Colon (tissue), 2 donors: ENCODE data around the gene PSMC4.
"Not testable (repeated sequence)": the region's sequence is repeated elsewhere in the genome, so short reads cannot be mapped to it uniquely, and the experiment has no call there.

ENCODE experiments used
- FAIRE-seq: peaks from 2 replicates; lab custom pipeline; 2012; peaks lifted over from hg19 to GRCh38; lab: Jason Lieb, UNC
- donor health status: control.
- donor health status: control.

Gene PSMC4

DNA sequence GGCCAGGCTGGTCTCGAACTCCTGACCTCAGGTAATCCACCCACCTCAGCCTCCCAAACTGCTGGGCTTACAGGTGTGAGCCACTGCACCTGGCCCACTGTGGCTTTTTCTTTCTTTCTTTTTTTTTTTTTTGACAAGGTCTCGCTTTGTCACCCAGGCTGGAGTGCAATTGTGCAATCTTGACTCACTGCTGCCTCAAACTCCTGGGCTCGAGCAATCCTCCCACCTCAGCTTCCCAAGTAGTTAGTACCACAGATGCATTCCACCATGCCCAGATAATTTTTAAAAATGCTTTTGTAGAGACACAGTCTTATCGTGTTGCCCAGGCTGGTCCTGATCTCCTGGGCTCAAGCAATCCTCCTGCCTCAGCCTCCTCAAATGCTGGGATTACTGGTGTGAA, 24.4 kb upstream of the PSMC4 start:
- FAIRE-seq = no peak

DNA sequence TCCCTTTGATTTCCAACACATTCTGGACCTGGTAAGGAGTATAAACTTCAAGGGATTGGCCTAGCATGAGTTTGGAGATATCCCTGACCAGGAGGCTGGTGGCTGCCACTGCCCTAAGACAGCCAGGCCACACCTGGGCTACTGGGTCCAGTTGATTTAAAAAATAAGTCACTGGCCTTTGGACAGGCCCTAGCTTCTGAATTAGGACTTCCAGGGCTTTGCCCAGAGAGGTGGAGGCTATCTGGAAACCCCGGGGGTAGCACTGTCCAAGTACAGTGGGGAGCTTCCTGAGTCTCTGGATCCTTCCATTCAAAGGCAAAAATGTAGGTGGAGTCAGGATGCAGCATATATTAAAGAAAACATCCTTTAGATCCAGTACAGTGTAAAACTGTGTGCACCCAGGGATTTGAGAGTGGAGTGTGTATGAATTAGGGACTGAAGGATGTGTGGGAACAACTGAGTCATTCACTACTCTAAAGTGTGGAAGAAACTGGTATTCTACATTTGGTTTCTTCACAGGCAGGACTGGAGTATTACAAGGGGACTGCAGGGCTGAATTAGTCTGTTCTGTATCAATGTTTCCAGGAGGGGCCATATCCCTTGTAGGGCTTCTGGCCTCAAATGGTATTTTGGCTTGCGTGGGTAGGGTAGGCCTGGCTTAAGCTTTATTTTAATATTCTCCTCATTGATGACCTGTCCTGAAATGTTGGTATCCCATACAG, 21.8 kb upstream of the PSMC4 start:
- no peak for FAIRE-seq

DNA sequence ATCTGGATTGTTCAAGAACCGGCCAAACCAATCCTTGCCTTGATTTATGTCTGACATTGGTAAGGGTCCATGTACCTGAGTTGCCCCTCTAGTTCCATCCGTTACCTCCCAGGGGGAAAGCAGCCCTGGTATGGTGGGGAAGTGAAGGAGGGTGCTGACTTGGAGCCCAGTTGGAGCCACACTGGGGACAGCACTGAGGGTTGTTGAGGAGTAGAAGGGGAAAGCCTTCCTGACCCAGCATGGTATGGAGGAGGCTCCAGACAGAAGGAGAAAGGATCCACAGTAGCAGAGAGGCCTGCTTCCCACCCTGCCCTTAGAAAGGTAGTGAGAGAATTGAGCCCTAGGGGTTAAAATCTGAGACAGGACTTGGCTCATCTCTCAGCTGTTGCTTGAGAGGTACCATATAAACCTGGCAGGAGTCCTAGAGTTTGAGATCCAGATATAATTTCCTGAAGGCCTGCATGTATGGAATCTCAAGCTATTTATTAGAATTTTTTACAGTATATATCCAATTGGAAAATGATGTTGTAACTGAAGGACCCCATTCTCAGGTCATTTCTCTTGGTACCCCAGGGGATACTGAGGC, 19.8 kb upstream of the PSMC4 start:
- FAIRE-seq = no peak

DNA sequence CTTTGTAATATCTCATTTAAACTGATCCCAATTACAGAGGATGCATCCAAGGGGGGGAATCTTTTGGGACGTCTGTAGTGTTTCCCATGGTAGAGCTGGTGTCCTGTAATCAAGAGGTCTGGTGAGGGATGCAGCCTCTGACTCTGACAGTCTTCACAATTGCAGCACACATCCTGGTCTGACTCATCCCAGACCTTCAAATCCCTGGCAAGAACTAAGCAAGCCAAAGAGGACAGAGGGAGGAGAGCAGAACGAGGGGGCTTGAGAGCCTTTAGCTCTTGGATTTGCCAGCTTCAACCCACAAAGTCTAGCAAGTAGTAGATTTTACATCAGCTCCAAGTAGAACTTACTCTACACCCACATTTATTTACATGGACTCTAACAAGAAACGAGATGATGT, 19.3 kb upstream of the PSMC4 start:
- no peak for FAIRE-seq

DNA sequence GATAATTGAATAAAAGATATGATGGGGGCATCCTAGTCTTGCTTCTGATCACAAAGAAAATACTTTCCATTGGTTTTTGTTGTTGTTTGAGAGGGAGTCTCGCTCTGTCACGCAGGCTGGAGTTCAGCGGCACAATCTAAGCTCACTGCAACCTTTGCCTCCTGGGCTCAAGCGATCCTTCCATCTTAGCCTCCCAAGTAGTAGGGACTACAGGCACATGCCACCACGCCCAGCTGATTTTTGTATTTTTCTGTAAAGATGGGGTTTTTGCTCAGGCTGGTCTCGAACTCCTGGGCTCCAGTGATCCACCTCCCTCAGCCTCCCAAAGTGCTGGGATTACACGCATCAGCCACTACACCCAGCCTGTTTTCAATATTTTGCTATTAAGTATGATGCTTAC, 17.1 kb upstream of the PSMC4 start:
- no peak for FAIRE-seq

DNA sequence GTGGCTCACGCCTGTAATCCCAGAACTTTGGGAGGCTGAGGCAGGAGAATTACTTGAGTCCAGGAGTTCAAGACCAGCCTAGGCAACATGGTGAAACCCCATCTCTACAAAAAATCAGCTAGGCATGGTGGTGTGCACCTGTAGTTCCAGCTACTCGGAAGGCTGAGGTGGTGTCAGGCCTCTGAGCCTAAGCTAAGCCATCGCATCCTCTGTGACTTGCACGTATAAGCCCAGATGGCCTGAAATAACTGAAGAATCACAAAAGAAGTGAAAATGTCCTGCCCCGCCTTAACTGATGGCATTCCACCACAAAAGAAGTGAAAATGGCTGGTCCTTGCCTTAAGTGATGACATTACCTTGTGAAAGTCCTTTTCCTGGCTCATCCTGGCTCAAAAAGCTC, 13.1 kb upstream of the PSMC4 start:
- FAIRE-seq = not testable (repeated sequence)

DNA sequence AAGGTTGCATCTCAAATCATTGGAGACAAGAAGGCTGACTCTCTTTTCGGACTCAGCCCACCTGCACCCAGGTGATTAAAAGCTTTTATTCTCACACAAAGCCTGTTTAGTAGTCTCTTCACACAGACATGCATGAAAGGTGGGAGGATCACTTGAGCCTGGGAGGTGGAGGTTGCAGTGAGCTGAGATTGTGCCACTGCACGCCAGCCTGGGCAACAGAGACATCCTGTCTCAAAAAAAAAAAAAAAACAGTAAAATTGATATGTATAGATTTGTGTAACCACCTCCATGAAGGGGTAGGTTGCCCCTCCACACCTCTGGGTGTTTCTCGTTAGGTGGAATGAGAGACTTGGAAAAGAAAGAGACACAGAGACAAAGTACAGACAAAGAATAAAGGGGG, 12.0 kb upstream of the PSMC4 start:
- not testable (repeated sequence) for FAIRE-seq

DNA sequence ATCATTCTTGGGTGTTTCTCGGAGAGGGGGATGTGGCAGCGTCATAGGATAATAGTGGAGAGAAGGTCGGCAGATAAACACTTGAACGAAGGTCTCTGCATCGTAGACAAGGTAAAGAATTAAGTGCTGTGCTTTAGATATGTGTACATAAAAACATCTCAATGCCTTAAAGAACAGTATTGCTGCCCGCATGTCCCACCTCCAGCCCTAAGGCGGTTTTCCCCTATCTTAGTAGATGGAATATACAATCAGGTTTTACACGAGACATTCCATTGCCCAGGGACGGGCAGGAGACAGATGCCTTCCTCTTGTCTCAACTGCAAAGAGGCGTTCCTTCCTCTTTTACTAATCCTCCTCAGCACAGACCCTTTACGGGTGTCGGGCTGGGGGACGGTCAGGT, 11.6 kb upstream of the PSMC4 start:
- FAIRE-seq = not testable (repeated sequence)

DNA sequence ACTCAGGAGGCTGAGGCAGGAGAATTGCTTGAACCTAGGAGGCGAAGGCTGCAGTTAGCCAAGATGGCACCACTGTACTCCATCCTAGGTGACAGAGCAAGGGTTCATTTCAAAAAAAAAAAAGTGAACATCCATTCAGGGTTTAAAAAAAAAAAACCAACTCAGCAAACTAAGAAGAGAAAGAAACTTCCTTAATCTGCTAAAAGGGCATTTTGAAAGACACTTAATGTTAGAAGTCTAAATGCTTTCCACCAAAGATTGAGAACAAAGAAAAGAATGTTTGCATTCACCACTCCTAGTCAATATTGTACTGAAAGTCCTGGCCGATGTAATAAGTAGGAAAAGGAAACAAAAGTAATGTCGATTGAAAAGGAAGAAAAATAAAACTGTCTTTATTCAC, 7.1 kb upstream of the PSMC4 start:
- peak; percentile 31 for FAIRE-seq

DNA sequence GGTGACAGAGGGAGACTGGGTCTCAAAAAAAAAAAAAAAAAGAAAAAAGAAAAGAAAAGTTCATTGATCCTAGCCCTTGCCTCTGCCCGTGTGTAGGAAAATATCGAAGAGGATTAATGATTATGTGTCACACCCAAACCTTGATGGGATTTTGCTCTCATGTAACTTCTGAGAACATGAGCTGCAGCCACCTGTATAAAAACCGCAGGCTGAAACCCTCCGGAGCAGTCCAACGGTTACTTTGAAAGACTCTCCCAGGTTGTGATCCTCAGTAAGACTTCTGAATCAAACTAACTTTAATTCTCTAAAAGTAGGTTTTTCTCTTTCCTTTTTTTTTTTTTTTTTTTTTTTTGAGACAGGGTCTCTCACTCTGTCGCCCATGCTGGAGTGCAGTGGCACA, 4.3 kb upstream of the PSMC4 start:
- FAIRE-seq = no peak

DNA sequence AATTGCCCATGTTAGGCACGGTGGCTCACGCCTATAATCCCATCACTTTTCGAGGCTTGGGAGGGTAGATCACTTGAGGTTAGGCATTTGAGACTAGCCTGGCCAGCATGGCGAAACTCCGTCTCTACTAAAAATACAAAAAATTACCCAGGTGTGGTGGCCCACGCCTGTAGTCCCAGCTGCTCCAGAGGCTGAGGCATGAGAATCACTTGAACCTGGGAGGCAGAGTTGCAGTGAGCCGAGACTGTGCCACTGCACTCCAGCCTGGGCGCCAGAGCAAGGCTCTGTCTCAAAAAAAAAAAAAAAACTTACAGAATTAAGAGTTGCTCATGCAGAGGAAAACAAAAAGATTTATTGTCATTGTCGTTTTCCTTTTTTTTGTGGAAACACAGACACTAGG, 3.4 kb upstream of the PSMC4 start:
- FAIRE-seq = no peak

DNA sequence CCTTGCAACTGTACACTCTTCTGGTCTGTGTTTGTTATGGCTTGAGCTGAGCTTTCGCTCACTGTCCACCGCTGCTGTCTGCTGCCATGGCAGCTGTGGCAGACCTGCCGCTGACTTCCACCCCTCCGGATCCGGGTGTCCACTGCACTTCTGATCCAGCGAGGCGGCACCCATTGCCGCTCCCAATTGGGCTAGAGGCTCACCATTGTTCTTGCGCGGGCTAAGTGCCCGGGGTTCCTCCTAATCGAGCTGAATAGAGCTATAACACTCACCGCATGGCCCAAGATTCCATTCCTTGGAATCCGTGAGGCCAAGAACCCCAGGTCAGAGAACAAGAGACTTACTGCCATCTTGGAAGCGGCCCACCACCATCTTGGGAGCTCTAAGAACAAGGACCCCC, 2.2 kb upstream of the PSMC4 start:
- no peak for FAIRE-seq

DNA sequence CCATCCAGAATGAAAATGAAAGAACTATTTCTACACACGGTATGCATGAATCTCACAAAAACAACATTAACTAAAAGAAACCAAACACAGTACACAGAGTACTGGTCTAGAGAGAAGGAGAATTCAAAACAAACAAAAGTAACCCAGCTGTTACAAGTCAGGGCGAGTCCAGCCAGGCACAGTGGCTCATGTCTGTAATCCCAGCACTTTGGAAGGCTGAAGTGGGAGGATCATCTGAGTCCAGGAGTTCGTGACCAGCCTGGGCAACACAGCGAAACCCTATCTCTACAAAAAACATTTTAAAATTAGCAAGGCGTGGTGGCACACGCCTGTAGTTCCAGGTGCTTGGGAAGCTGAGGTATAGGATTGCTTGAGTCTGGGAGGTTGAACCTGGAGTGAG, 1.7 kb upstream of the PSMC4 start:
- FAIRE-seq = no peak

DNA sequence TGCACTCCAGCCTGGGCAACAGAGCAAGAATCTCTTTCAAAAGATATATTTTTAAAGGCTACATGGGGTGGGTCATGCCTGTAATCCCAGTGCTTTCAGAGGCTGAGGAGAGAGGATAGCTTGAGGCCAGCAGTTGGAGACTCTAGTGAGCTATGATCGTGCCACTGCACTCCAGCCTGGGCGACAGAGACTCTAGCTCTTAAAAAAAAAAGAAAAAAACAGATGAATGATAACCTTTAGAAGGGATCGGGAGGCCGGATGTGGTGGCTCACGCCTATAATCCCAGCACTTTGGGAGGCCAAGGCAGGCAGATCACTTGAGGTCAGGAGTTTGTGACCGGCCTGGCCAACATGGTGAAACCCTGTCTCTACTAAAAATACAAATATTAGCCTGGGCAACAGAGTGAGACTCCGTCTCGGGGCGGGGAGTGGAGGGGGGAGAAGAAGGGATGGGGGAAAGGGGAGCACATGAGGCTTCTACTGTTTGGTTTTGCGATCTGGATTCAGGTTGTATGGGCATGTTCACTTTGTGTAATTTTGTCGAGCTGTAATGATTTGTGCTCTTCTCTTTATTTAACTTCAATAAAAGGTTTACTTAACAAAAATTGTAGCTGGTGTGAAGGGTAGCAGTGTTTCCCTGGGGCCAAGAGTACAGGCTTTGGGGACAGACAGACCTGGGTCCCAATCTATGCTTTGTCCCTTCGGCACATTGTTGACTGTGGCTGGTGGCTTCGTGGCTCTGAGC, 1.1 kb upstream of the PSMC4 start:
- no peak for FAIRE-seq

DNA sequence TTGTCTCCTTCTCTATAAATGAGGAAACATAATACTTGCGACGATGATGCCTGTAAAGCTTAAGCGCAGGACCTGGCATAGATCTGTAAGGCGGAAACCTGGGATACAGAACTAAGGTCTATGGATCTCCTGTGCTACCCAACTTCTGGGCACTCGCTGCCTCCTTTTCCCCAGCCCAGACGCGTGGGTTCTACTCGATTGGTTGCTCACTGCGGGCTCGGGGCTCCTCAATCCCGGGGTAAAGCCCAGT, 615 bp upstream of the PSMC4 start:
- no peak for FAIRE-seq

DNA sequence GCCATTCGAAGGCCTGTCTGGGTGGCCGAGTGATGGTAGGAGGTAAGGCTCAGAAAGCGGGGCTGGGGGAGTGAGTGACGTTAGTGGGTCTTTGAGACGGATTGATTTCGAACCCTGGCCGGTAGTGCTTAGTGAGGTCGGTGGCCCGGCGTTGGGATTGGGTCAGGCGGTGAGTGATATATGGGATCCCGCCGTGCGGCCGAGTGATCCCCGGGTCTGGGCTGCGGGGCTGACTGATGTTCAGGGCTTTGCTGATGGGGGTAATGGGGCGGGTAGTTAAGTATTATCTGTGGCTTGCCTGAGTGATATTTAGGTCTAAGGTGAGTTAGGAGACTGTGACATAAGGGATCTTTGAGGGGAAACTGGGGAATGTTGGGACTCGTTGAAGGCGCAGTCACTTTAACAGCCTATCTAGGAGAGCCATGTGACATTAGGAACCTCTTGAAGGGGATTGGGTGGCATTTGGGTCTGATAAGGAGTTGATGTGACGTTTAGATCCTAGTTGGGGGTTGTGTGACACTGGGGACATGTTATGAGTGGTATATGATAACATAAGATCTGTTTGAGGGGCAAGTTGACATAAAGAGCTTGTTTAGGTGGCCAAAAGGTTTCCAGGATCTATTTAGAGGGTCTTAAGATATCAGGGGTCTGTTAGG, 543 bp downstream of the PSMC4 start:
- no peak for FAIRE-seq

DNA sequence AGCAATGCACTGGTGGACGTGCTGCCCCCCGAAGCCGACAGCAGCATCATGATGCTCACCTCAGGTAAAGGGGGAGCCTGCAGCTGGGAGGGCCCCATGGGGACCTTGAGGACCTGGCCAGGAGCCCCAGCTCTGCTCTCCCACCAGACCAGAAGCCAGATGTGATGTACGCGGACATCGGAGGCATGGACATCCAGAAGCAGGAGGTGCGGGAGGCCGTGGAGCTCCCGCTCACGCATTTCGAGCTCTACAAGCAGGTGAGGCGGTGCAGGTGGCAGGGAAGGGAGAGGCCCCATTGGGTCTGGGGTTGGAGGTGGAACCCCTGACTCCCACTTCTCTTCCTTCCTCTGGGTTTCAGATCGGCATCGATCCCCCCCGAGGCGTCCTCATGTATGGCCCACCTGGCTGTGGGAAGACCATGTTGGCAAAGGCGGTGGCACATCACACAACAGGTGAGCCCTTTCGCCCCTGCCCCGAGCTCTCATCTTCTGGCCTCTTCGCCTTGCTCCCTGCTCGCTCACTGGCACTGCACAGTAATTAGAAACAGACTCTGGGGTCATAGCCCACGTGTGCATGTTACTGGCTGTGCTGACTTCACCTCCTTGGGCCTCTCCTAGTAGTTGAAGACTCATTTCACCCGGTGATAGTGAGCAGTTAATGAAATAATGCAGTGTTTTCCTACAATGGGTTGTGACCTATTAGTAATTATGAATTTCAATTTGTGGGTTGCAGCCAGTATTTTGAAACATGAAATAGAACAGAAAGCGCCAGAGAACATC, 3.6 kb downstream of the PSMC4 start:
- FAIRE-seq = no peak

DNA sequence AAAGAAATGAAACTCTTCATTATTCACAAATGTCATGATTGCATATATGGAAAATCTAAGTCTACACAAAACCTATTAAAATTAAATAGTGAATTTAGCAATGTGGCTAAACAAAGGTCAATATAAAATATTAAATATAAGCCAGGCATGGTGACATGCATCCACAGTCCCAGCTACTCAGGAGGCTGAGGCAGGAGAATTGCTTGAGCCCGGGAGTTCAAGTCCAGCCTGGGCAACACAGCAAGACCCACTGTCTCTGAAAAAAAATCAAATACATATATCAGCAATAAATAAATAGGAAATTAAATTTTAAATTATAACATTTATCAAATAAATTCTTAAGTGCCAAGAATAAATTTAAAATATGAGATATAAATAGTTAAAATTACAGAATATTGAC, 11.9 kb downstream of the PSMC4 start:
- no peak for FAIRE-seq

DNA sequence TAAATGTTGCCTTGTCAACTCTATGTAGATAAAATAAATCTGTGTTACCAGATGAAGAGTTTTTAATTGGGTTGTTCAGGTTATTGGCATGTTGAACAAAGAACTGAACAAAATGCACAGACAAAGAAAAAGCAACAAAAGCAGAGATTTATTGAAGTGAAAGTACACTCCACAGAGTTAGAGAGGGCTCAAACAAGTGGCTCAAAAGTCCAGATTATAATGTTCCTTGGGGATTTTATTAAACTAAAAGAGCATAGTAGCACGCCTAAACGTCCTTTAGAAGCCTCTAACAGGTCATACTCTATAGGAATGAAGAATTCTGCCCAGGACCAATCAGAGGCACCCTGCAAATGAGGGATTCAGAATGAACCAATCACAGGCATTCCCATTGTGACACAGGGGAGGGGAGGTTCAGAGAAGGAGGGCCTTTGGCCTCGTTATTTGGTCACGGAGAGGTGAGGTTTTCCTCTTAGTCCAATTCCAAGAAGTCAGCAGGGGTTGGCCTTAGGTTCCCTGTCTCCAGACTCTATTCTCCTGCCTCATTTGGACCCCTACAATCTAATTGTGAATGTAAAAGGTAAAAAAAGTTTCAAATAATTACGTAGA, 12.8 kb downstream of the PSMC4 start:
- no peak for FAIRE-seq

DNA sequence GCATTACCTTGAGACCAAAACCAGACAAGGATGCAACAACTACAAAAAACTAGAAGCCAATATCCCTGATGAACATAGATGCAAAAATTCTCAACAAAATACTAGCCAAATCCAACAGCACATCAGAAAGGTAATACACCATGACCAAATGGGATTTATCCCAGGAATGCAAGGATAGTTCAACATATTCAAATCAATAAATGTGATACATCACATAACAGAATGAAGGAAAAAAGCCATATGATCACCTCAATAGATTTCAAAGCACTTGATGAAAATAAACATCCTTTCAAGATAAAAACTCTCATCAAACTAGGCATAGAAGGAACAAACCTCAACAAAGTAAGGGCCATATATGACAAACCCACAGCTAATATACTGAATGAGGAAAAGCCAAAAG, 15.7 kb downstream of the PSMC4 start:
- no peak for FAIRE-seq

DNA sequence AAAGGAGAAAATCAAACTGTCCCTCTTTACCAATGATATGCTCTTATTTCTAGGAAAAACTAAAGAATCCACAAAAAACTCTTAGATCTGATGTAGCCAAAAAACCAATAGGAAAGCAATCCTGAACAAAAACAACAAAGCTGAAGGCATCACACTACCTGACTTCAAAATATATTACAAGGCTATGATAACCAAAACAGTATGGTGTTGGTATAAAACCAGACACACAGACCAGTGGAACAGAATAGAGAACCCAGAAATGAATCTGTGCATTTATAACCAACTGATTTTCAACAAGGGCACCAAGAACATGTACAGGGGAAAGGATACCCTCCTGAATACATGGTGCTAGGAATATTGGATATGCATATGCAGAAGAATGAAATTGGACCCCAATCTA, 16.2 kb downstream of the PSMC4 start:
- no peak for FAIRE-seq

DNA sequence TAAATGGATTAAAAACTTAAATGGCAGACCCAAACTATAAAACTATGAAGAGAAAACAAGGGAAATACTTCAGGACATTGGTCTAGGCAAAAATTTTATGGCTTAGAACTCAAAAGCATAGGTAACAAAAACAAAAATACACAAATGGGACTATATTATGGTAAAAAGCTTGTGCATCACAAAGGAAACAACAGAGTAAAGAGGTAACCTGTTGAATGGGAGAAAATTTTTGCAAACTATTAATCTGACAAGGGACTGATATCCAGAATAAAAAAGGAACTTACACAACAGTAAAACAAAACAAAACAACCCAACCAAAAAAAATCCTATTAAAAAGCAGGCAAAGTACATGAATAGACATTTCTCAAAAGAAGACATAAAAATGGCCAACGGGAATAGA, 16.6 kb downstream of the PSMC4 start:
- no peak for FAIRE-seq
